OCI-LY7 (cell line): ENCODE results near the gene KCND3.

Experiments used
- EZH2phosphoT487 ChIP-seq: fragments of 200-600 bp; sonication (generic); IDR thresholded peaks from 2 replicates; pipeline ENCODE4 v1.6.1; 2018; ENCODE audit warnings: low read depth, borderline replicate concordance, mild to moderate bottlenecking, mixed run types, antibody characterized with exemption, low read length, moderate library complexity, mixed read lengths
- TF ChIP-seq, protein P1 (sequence below): fragments of 200-600 bp; sonication (generic); conservative IDR thresholded peaks from 2 replicates; pipeline ENCODE4 v1.5.1; 2014; ENCODE audit warnings: mild to moderate bottlenecking, antibody characterized with exemption, low read length, moderate library complexity, mixed read lengths

DNA sequence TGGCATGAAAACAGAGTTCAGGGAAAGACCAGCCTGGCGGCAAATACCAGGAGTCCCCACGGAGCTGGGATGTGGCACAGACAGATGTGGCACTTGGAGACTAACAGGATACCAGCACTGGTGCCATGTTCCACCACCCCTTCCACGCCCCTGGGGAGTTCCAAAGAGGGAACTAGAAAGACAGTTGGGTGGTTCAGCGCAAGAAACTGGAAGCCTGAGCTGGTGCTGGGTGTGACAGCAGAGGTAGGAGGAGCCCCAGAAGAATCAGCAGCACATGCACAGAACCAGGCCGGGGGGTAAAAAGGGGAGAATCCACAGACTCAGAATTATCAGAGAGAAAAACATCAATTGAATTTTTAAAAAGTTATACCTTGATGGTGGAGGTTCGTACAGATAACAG lies 211.4 kb downstream of the KCND3 start:
- TF ChIP-seq, protein P1, sequence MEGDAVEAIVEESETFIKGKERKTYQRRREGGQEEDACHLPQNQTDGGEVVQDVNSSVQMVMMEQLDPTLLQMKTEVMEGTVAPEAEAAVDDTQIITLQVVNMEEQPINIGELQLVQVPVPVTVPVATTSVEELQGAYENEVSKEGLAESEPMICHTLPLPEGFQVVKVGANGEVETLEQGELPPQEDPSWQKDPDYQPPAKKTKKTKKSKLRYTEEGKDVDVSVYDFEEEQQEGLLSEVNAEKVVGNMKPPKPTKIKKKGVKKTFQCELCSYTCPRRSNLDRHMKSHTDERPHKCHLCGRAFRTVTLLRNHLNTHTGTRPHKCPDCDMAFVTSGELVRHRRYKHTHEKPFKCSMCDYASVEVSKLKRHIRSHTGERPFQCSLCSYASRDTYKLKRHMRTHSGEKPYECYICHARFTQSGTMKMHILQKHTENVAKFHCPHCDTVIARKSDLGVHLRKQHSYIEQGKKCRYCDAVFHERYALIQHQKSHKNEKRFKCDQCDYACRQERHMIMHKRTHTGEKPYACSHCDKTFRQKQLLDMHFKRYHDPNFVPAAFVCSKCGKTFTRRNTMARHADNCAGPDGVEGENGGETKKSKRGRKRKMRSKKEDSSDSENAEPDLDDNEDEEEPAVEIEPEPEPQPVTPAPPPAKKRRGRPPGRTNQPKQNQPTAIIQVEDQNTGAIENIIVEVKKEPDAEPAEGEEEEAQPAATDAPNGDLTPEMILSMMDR, result no peak
- no peak for TF ChIP-seq EZH2phosphoT487
